ENCODE data around the gene SYK.

SYK gene

DNA sequence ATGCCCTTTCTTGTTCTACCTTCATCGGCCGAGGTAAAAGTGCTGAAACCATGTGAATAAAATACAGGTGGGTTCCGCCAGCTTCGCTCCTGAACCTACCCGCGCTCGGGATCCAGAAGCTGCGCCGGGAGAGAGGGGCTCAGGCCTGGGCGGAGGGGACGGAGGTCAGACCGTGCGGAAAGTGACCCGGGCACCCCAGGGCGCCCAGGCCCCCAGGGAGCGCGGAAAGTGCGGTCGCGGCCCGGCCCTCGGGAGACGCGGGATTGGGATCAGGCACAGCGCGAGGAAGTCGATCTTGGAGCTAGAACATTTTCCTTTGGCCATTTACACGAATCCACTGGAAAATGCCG is 329 bp downstream of the SYK start:
- H4K8ac ChIP-seq (ENCODE audit: low read length) = peak overlapping the region; percentile 41
- H2AK5ac ChIP-seq (ENCODE audit: low read length, severe bottlenecking) = no peak overlapping the region
- H3K9me3 ChIP-seq (ENCODE audit: control insufficient read depth, low read length) = no peaks in the 10 kb centered on the region
- H3K4me2 ChIP-seq (ENCODE audit: low read length, poor library complexity, severe bottlenecking) = peak overlapping the region; percentile 99
- H3K36me3 ChIP-seq (ENCODE audit: control insufficient read depth in 1 of 2, insufficient read depth in 2 of 2, low read depth in 1 of 2, low read length in 2 of 2) = no peaks in the 10 kb centered on the region
- H3K9ac ChIP-seq (ENCODE audit: low read length) = no peak overlapping the region
- peaks cover 0 to 73% of the 10 kb centered on the region in 2 experiments for H3K27me3 ChIP-seq (ENCODE audit: control insufficient read depth in 1 of 2, insufficient read depth in 1 of 2, low read length in 2 of 2)
- H3K4ac ChIP-seq (ENCODE audit: low read depth in 1 of 2, low read length in 2 of 2) = peak overlapping the region; percentile 95 to 96
- DNase-seq = no peak
- H2AFZ ChIP-seq (ENCODE audit: low read depth, low read length) = peak overlapping the region; percentile 66
- peak overlapping the region; percentile 98 for H2BK120ac ChIP-seq (ENCODE audit: low read depth, low read length)
- peak overlapping the region; percentile 66 to 97 for H3K23ac ChIP-seq (ENCODE audit: low read length in 2 of 2)
- H3K4me1 ChIP-seq (ENCODE audit: control insufficient read depth, insufficient read depth, low read depth, low read length) = peaks cover 14% of the 10 kb centered on the region
- peak overlapping the region; percentile 82 to 86 for H3K14ac ChIP-seq (ENCODE audit: low read length in 2 of 2)
- peak overlapping the region; percentile 13 for H3K27ac ChIP-seq (ENCODE audit: low read length, poor library complexity, severe bottlenecking)
- H3K4me3 ChIP-seq (ENCODE audit: insufficient read depth in 1 of 2, low read depth in 1 of 2, low read length in 2 of 2) = peak overlapping the region in 1 of 2 experiments; percentile 67
- peaks cover 4% of the 10 kb centered on the region for H3K79me1 ChIP-seq (replicated peaks; ENCODE audit: low read length, poor library complexity, severe bottlenecking)
- H3K18ac ChIP-seq (ENCODE audit: low read depth in 1 of 2, low read length in 2 of 2) = peak overlapping the region; percentile 71 to 90
- peak overlapping the region; percentile 36 for H4K91ac ChIP-seq (ENCODE audit: low read length)
- H2BK12ac ChIP-seq (ENCODE audit: low read length in 2 of 2) = peak overlapping the region; percentile 6 to 93
- 1% methylated on average over 29 of the region's 29 CpGs for WGBS
- peak overlapping the region; percentile 96 for H2BK15ac ChIP-seq (ENCODE audit: low read depth, poor library complexity, severe bottlenecking)
- peak overlapping the region; percentile 14 for H2BK5ac ChIP-seq (ENCODE audit: low read depth, low read length, poor library complexity, severe bottlenecking)

DNA sequence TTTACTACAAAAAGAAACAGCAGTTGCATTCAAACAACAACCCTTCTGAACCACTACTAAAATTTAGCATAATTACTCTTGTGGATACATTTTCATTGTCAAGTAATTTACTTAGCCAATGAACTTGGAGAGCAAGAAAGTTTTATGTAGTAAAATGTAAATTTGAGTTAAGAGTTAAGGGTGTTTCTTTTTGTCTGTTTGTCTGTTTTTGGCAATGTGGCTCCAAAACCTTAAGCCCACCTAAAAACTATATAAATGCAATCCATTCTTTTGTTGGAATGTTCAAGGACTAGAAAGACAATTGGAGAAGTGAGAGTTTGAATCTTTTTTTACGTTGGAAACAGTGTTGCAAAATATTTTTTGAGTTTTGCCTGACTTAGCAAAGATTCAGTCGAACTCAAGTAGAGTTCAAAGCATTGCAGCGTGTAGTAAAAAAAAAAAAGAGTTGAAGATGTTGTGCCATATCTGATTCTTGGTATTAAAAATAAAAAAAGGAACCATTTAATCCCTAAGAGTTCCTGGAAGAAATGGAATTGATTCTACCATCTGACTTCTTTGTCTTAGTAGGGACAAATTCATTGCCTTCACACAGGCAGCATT is 867 bp downstream of the SYK start:
- H2BK5ac ChIP-seq (ENCODE audit: low read depth, low read length, poor library complexity, severe bottlenecking) = no peak overlapping the region
- DNase-seq = peak; percentile 43
- no peak overlapping the region for H4K8ac ChIP-seq (ENCODE audit: low read length)
- H3K27ac ChIP-seq (ENCODE audit: low read length, poor library complexity, severe bottlenecking) = peak overlapping the region; percentile 13
- H3K9ac ChIP-seq (ENCODE audit: low read length) = no peak overlapping the region
- no peak overlapping the region for H3K4ac ChIP-seq (ENCODE audit: low read depth in 1 of 2, low read length in 2 of 2)
- no peaks in the 10 kb centered on the region for H3K36me3 ChIP-seq (ENCODE audit: control insufficient read depth in 1 of 2, insufficient read depth in 2 of 2, low read depth in 1 of 2, low read length in 2 of 2)
- H3K27me3 ChIP-seq (ENCODE audit: control insufficient read depth in 1 of 2, insufficient read depth in 1 of 2, low read length in 2 of 2) = peaks cover 0 to 79% of the 10 kb centered on the region in 2 experiments
- no peak overlapping the region for H2BK15ac ChIP-seq (ENCODE audit: low read depth, poor library complexity, severe bottlenecking)
- H3K9me3 ChIP-seq (ENCODE audit: control insufficient read depth, low read length) = no peaks in the 10 kb centered on the region
- no peak overlapping the region for H3K23ac ChIP-seq (ENCODE audit: low read length in 2 of 2)
- H2AFZ ChIP-seq (ENCODE audit: low read depth, low read length) = no peak overlapping the region
- 37% methylated on average over 2 of the region's 3 CpGs for WGBS
- H3K18ac ChIP-seq (ENCODE audit: low read depth in 1 of 2, low read length in 2 of 2) = no peak overlapping the region
- H3K4me3 ChIP-seq (ENCODE audit: insufficient read depth in 1 of 2, low read depth in 1 of 2, low read length in 2 of 2) = no peak overlapping the region
- peak overlapping the region; percentile 99 for H3K4me2 ChIP-seq (ENCODE audit: low read length, poor library complexity, severe bottlenecking)
- H2BK12ac ChIP-seq (ENCODE audit: low read length in 2 of 2) = no peak overlapping the region
- peaks cover 5% of the 10 kb centered on the region for H3K79me1 ChIP-seq (replicated peaks; ENCODE audit: low read length, poor library complexity, severe bottlenecking)
- peaks cover 16% of the 10 kb centered on the region for H3K4me1 ChIP-seq (ENCODE audit: control insufficient read depth, insufficient read depth, low read depth, low read length)
- no peak overlapping the region for H2BK120ac ChIP-seq (ENCODE audit: low read depth, low read length)
- no peak overlapping the region for H4K91ac ChIP-seq (ENCODE audit: low read length)
- no peak overlapping the region for H3K14ac ChIP-seq (ENCODE audit: low read length in 2 of 2)
- H2AK5ac ChIP-seq (ENCODE audit: low read length, severe bottlenecking) = no peak overlapping the region

DNA sequence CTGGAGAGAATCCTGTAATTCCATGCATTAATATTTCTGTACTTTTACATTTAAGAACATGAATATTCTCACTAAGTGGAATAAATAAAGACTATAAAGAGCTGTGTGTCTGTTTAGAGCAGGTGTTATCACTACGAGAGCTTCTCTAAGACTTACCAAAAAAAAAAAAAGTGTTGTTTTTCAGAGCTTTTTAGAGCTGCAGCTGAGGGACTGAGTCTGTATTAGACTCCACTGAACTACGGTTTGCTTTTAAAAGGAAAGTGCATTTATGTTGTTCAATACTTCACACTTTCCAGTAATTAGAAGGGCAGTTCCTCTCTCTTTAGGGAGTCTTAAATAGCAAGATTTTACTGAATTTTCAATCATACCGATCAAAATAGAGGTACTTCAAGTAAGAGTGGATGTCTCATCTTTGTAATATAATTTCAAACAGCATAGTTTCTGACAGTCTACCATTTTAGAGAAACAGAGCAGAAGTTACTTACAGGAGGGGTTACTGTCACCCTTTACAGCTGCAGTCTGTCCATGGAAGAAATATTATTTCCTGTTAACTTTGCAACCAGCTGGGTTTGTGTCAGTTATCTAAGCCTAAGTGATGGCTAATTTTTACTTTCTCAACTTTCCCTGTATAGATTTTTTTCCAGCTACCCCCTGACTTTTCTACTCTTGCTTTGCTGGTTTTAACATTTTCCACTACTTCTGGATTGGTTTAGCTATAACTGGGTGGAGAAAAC is 2.4 kb downstream of the SYK start:
- Histone ChIP-seq H4K91ac (ENCODE audit: low read length) (no peak overlapping the region), H3K27me3 (ENCODE audit: control insufficient read depth in 1 of 2, insufficient read depth in 1 of 2, low read length in 2 of 2) (peaks cover 0 to 84% of the 10 kb centered on the region in 2 experiments), H3K79me1 (replicated peaks; ENCODE audit: low read length, poor library complexity, severe bottlenecking) (peaks cover 5% of the 10 kb centered on the region), H3K4me2 (ENCODE audit: low read length, poor library complexity, severe bottlenecking) (no peak overlapping the region), H3K4me1 (ENCODE audit: control insufficient read depth, insufficient read depth, low read depth, low read length) (peaks cover 22% of the 10 kb centered on the region), H3K4me3 (ENCODE audit: insufficient read depth in 1 of 2, low read depth in 1 of 2, low read length in 2 of 2) (no peak overlapping the region), H2AK5ac (ENCODE audit: low read length, severe bottlenecking) (no peak overlapping the region), H3K14ac (ENCODE audit: low read length in 2 of 2) (no peak overlapping the region), H3K18ac (ENCODE audit: low read depth in 1 of 2, low read length in 2 of 2) (no peak overlapping the region), H2BK15ac (ENCODE audit: low read depth, poor library complexity, severe bottlenecking) (no peak overlapping the region), H3K36me3 (ENCODE audit: control insufficient read depth in 1 of 2, insufficient read depth in 2 of 2, low read depth in 1 of 2, low read length in 2 of 2) (no peaks in the 10 kb centered on the region), H3K9me3 (ENCODE audit: control insufficient read depth, low read length) (no peaks in the 10 kb centered on the region), H3K27ac (ENCODE audit: low read length, poor library complexity, severe bottlenecking) (no peak overlapping the region), H3K23ac (ENCODE audit: low read length in 2 of 2) (no peak overlapping the region), H3K9ac (ENCODE audit: low read length) (no peak overlapping the region), H2BK120ac (ENCODE audit: low read depth, low read length) (no peak overlapping the region), H2BK5ac (ENCODE audit: low read depth, low read length, poor library complexity, severe bottlenecking) (no peak overlapping the region), H3K4ac (ENCODE audit: low read depth in 1 of 2, low read length in 2 of 2) (no peak overlapping the region), H4K8ac (ENCODE audit: low read length) (no peak overlapping the region), H2AFZ (ENCODE audit: low read depth, low read length) (no peak overlapping the region), H2BK12ac (ENCODE audit: low read length in 2 of 2) (no peak overlapping the region)
- 7% methylated on average over 2 of the region's 3 CpGs for whole genome bisulfite sequencing
- peak; percentile 63 for DNase-seq

Data from mesenchymal stem cell (in vitro differentiated cells and primary cell).